ENCODE results near the gene PPM1A. TPM values are rescaled to one million over a fixed set of nuclear protein-coding genes. Genes with fewer than 3 reads are reported as not detected.

Gene PPM1A
- polyA plus RNA-seq, 2 of the 4 experiments (the other 2 are of a cell fraction): 37.1 to 76.6 TPM

GRCh38 chr14:60327447-60328331 is 78.7 kb downstream of the PPM1A start:
- peak; percentile 47 to 68 for ATAC-seq
- H3K4me3 ChIP-seq: peak overlapping the region; percentile 34
- 41% methylated on average over 33 of the region's 58 CpGs for WGBS (ENCODE audit: missing lambda C conversion rate)

GRCh38 chr14:60328583-60328982 is 79.6 kb downstream of the PPM1A start:
- ChIA-PET CTCF (interaction anchor here (0.7 to 2.5 kb wide), 4 partner anchors 20 to 184 kb away, joined by 3 to 10 read pairs (median 6); no protein-coding TSS in a partner anchor), POLR2A (interaction anchor here (1.0 kb wide), 1 partner anchor 80 kb away, joined by 3 read pairs; the partner anchor contains the start of gene PPM1A)
- no peak overlapping the region for H3K4me2 ChIP-seq
- no peak for TF ChIP-seq HMGXB4 (CRISPR knock-in tag; IDR thresholded peaks at IDR 0.05; ENCODE audit: borderline replicate concordance)
- no peak for TF ChIP-seq ZC3H11A (IDR thresholded peaks at IDR 0.05)
- no peak for TF ChIP-seq BHLHE40 (IDR thresholded peaks at IDR 0.05; ENCODE audit: low read depth, low read length)
- TF ChIP-seq, protein P1, sequence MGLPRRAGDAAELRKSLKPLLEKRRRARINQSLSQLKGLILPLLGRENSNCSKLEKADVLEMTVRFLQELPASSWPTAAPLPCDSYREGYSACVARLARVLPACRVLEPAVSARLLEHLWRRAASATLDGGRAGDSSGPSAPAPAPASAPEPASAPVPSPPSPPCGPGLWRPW (IDR thresholded peaks at IDR 0.05): no peak
- TF ChIP-seq RAD21 (conservative IDR thresholded peaks at IDR 0.05 in 1 of 2, IDR thresholded peaks at IDR 0.05 in 1 of 2): no peak
- no peak for TF ChIP-seq CHD4 (IDR thresholded peaks at IDR 0.05; ENCODE audit: borderline replicate concordance)
- TF ChIP-seq HOXB13 (CRISPR knock-in tag; IDR thresholded peaks at IDR 0.05; ENCODE audit: low read depth): no peak
- H3K9me3 ChIP-seq: no peaks in the 10 kb centered on the region
- no peak for FAIRE-seq
- 0 out of 3 replicates have a peak, but pooled peaks cover 5% of the 10 kb centered on the region for H3K4me1 ChIP-seq
- no peak overlapping the region for H3K4me3 ChIP-seq
- WGBS (ENCODE audit: missing lambda C conversion rate): 63% methylated on average over 6 of the region's 6 CpGs
- no peak overlapping the region for H3K27ac ChIP-seq
- DNase-seq (ENCODE audit: low read depth in 1 of 2, low spot score in 1 of 2): no peak
- no peak for ATAC-seq

More at GRCh38 chr14:60327447-60328331, 78.7 kb downstream of the PPM1A start:
- no peak for TF ChIP-seq ESRRA (IDR thresholded peaks at IDR 0.05; ENCODE audit: borderline replicate concordance, low read length)
- TF ChIP-seq, protein P2, sequence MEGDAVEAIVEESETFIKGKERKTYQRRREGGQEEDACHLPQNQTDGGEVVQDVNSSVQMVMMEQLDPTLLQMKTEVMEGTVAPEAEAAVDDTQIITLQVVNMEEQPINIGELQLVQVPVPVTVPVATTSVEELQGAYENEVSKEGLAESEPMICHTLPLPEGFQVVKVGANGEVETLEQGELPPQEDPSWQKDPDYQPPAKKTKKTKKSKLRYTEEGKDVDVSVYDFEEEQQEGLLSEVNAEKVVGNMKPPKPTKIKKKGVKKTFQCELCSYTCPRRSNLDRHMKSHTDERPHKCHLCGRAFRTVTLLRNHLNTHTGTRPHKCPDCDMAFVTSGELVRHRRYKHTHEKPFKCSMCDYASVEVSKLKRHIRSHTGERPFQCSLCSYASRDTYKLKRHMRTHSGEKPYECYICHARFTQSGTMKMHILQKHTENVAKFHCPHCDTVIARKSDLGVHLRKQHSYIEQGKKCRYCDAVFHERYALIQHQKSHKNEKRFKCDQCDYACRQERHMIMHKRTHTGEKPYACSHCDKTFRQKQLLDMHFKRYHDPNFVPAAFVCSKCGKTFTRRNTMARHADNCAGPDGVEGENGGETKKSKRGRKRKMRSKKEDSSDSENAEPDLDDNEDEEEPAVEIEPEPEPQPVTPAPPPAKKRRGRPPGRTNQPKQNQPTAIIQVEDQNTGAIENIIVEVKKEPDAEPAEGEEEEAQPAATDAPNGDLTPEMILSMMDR (IDR thresholded peaks at IDR 0.05): 0 out of 3 replicates have a peak, but pooled peaks have one; percentile 6
- TF ChIP-seq MAX (IDR thresholded peaks at IDR 0.05): 0 out of 2 replicates have a peak, but pooled peaks have one; percentile 26
- FAIRE-seq: no peak
- peak overlapping the region; percentile 80 for H3K4me2 ChIP-seq
- H3K4me1 ChIP-seq: 0 out of 3 replicates have a peak, but pooled peaks cover 5% of the 10 kb centered on the region
- ChIA-PET CTCF (interaction anchor here (0.6 to 2.5 kb wide), 7 partner anchors 12 to 364 kb away, joined by 3 to 10 read pairs (median 4); no protein-coding TSS in a partner anchor), POLR2A (no interaction called here)
- peak in 1 of 2 experiments; percentile 14 for DNase-seq (ENCODE audit: low read depth in 1 of 2, low spot score in 1 of 2)
- H3K27ac ChIP-seq: peak overlapping the region in 1 of 2 experiments; percentile 73; a peak in 3 of 6 replicates
- no peaks in the 10 kb centered on the region for H3K9me3 ChIP-seq

DNA sequence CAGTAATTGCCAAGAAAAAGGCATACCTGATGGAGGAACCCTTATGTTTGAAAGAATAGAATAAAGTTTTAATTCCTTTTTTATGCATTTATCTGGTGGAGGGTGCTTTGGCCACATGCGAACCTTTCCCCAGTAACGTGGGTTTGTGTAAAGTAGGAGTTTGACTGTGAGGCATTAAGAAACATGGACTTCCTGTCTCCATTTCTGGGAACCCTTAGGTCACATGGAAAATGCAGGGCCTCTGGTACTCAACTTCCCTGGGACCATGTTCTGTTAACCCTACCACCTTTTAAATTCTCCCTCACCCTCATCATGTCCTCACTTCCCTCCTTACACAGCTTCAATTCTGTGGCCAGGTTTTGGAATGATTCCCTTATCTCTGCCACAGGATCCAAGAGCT is 80.3 kb downstream of the PPM1A start:
- 0 out of 3 replicates have a peak, but pooled peaks cover 5% of the 10 kb centered on the region for H3K4me1 ChIP-seq
- ChIA-PET POLR2A (interaction anchor here (1.0 kb wide), 1 partner anchor 80 kb away, joined by 3 read pairs; the partner anchor contains the start of gene PPM1A), CTCF (interaction anchor here (0.7 to 3.6 kb wide), 5 partner anchors 17 to 223 kb away, joined by 3 to 17 read pairs (median 7); no protein-coding TSS in a partner anchor)
- H3K27ac ChIP-seq: no peak overlapping the region
- no peak for FAIRE-seq
- no peak overlapping the region for H3K4me2 ChIP-seq
- no peak for ATAC-seq
- no peaks in the 10 kb centered on the region for H3K9me3 ChIP-seq
- DNase-seq (ENCODE audit: low read depth in 1 of 2, low spot score in 1 of 2): no peak
- TF ChIP-seq MAX (IDR thresholded peaks at IDR 0.05): no peak
- TF ChIP-seq KDM5A (IDR thresholded peaks at IDR 0.05): no peak
- TF ChIP-seq SREBF2 (IDR thresholded peaks at IDR 0.05): no peak
- TF ChIP-seq RAD21 (conservative IDR thresholded peaks at IDR 0.05 in 1 of 2, IDR thresholded peaks at IDR 0.05 in 1 of 2): no peak
- TF ChIP-seq MAZ (IDR thresholded peaks at IDR 0.05; ENCODE audit: borderline replicate concordance, low read depth, low read length): no peak
- no peak for TF ChIP-seq CEBPB (IDR thresholded peaks at IDR 0.05)
- TF ChIP-seq MAFK (IDR thresholded peaks at IDR 0.05; ENCODE audit: partially characterized antibody): no peak
- TF ChIP-seq JUN (IDR thresholded peaks at IDR 0.05): no peak
- TF ChIP-seq ATOH8 (CRISPR knock-in tag; IDR thresholded peaks at IDR 0.05; ENCODE audit: low read depth): no peak
- TF ChIP-seq EHMT2 (IDR thresholded peaks at IDR 0.05; ENCODE audit: low read depth): no peak
- H3K4me3 ChIP-seq: no peak overlapping the region
- 91% methylated on average over 2 of the region's 2 CpGs for WGBS (ENCODE audit: missing lambda C conversion rate)

Measured in A549 (cell line).